Prostate gland (tissue), 2 donors: ENCODE results near the gene LONRF2.
"Not testable (repeated sequence)": the region's sequence is repeated elsewhere in the genome, so short reads cannot be mapped to it uniquely, and the experiment has no call there.

Source experiments
- CTCF ChIP-seq, 4 experiments: fragments of 200-600 bp in 2 of 4; fragments of 450-650 bp in 2 of 4; sonication (generic) in 2 of 4; IDR thresholded peaks; 1 replicate in 3 of 4; 2 replicates in 1 of 4; pipeline ENCODE4 v1.5.1; 2016 to 2019; ENCODE audit warnings: antibody characterized with exemption in 4 of 4, mild to moderate bottlenecking in 2 of 4, moderate library complexity in 2 of 4
- POLR2A ChIP-seq: fragments of 450-650 bp; IDR thresholded peaks from one replicate; pipeline ENCODE4 v1.6.1; 2016; ENCODE audit warnings: antibody characterized with exemption, mild to moderate bottlenecking

- not testable (repeated sequence) for TF ChIP-seq POLR2A; CTCF (IDR thresholded peaks at IDR 0.05)
These were observed 20.2 kb upstream of the LONRF2 start for GRCh38 chr2:100342466-100342865.
